Ishikawa (cell line): ENCODE results near the gene SLC44A4.

Experiments
- CEBPB ChIP-seq: IDR thresholded peaks from 2 replicates; pipeline ENCODE4 v1.6.1; 2012
- CREB1 ChIP-seq: IDR thresholded peaks from 2 replicates; pipeline ENCODE4 v1.6.1; 2012; ENCODE audit warnings: low read depth
- EGR1 ChIP-seq: IDR thresholded peaks from 2 replicates; pipeline ENCODE4 v1.6.1; 2012
- EP300 ChIP-seq: IDR thresholded peaks from 2 replicates; pipeline ENCODE4 v1.6.1; 2012; ENCODE audit warnings: borderline replicate concordance
- NFIC ChIP-seq: IDR thresholded peaks from 2 replicates; pipeline ENCODE4 v1.6.1; 2012
- RAD21 ChIP-seq: IDR thresholded peaks from 2 replicates; pipeline ENCODE4 v1.6.1; 2012; ENCODE audit warnings: low read depth
- REST ChIP-seq: IDR thresholded peaks from 2 replicates; pipeline ENCODE4 v1.6.1; 2012; ENCODE audit warnings: low read depth, mild to moderate bottlenecking
- TAF1 ChIP-seq: IDR thresholded peaks from 2 replicates; pipeline ENCODE4 v1.6.1; 2012; ENCODE audit warnings: low read depth, mild to moderate bottlenecking
- TCF12 ChIP-seq: IDR thresholded peaks from 2 replicates; pipeline ENCODE4 v1.6.1; 2012; ENCODE audit warnings: low read depth
- TEAD4 ChIP-seq: IDR thresholded peaks from 2 replicates; pipeline ENCODE4 v1.6.1; 2012
- USF1 ChIP-seq: IDR thresholded peaks from 2 replicates; pipeline ENCODE4 v1.6.1; 2012
- YY1 ChIP-seq: IDR thresholded peaks from 2 replicates; pipeline ENCODE4 v1.6.1; 2012; ENCODE audit warnings: low read depth
- TF ChIP-seq, protein P1 (sequence below): IDR thresholded peaks from 2 replicates; pipeline ENCODE4 v1.6.1; 2012

DNA sequence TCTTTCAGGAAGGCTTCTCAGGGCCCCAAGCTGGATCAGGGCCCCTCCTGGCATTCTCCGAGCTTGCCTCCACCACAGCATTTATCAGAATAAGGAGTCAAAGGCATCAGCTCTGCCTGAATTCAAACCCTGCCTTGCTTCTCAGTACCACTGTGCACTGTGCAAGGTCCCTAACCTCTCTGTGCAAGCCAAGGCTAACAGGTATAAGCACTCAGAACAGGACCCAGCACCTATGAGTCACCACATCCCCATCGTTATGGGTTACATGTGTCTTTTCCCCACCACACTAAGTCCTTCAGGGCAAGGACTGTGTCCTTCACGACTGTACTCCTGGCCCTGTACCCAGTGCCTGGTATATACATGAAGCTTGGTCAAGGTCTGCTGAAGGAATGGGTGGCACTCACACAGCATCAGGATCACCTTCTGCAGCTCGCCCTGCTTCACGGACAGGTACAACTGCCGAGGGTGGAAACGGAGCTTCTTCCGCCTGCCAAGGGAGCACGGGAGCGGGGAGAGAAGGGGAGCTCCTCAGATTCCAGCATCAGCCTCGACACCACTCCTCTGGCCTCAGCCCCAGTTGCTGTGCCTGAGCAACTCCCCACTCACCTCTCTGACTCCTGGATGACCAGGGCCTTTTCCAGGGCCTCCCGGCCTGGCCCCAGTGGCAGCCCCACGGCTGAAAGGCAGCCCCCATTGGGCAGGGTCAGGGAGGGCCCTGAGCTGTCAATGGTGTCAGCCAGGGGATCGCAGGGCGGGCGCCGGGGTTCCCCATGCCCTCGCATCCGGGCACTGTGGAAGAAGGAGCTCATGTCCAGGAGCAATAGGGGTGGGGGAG lies 8.6 kb upstream of the SLC44A4 start:
- TF ChIP-seq, protein P1, sequence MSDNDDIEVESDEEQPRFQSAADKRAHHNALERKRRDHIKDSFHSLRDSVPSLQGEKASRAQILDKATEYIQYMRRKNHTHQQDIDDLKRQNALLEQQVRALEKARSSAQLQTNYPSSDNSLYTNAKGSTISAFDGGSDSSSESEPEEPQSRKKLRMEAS, result no peak
- TF ChIP-seq CEBPB (no peak), TCF12 (no peak), TAF1 (no peak), EP300 (no peak), RAD21 (no peak), USF1 (no peak), REST (no peak), YY1 (no peak), EGR1 (no peak), NFIC (no peak), CREB1 (no peak), TEAD4 (no peak)
